GM12878 (cell line): Measurements from ENCODE around the gene TYSND1. TPM values are rescaled to one million over a fixed set of nuclear protein-coding genes. Genes with fewer than 3 reads are reported as not detected.

Experiments used
- BMI1 ChIP-seq: fragments of 450-650 bp; IDR thresholded peaks from 2 replicates; pipeline ENCODE4 v1.6.1; 2016; ENCODE audit warnings: mild to moderate bottlenecking, moderate library complexity, borderline replicate concordance
- CHD2 ChIP-seq: IDR thresholded peaks from 2 replicates; pipeline ENCODE4 v1.6.1; 2011; ENCODE audit warnings: low read depth, low read length, improper control_type of control experiment, borderline replicate concordance
- DPF2 ChIP-seq: fragments of 450-650 bp; IDR thresholded peaks from 2 replicates; pipeline ENCODE4 v1.6.1; 2017; ENCODE audit warnings: mild to moderate bottlenecking
- EED ChIP-seq: sonication (generic); IDR thresholded peaks from 2 replicates; pipeline ENCODE4 v1.6.1; 2016; ENCODE audit warnings: antibody characterized with exemption, low read depth
- FOS ChIP-seq: IDR thresholded peaks from 3 replicates; pipeline ENCODE4 v1.6.1; 2011; ENCODE audit warnings: borderline replicate concordance; ENCODE audit not compliant: insufficient read length; ENCODE audit errors: extremely low read depth
- NFYA ChIP-seq: IDR thresholded peaks from 2 replicates; pipeline ENCODE4 v1.6.1; 2011; ENCODE audit warnings: low read depth, mild to moderate bottlenecking, low read length, improper control_type of control experiment, borderline replicate concordance
- PAX5 ChIP-seq: IDR thresholded peaks from 2 replicates; pipeline ENCODE4 v1.6.1; 2011; ENCODE audit warnings: low read depth, low read length, borderline replicate concordance
- RELA ChIP-seq: fragments of 450-650 bp; IDR thresholded peaks from 2 replicates; pipeline ENCODE4 v1.8.0; 2014; ENCODE audit warnings: borderline replicate concordance; ENCODE audit not compliant: partially characterized antibody
- RUNX3 ChIP-seq: IDR thresholded peaks from 2 replicates; pipeline ENCODE4 v1.6.1; 2012; ENCODE audit warnings: low read length, inconsistent platforms
- SIN3A ChIP-seq: IDR thresholded peaks from 2 replicates; pipeline ENCODE4 v1.6.1; 2012; ENCODE audit warnings: low read depth, low read length, improper control_type of control experiment
- STAT3 ChIP-seq: IDR thresholded peaks from 2 replicates; pipeline ENCODE4 v1.6.1; 2011; ENCODE audit warnings: low read depth, low read length, improper control_type of control experiment
- YY1 ChIP-seq: IDR thresholded peaks from 2 replicates; pipeline ENCODE4 v1.6.1; 2011; ENCODE audit warnings: low read depth, mild to moderate bottlenecking, low read length
- ZNF274 ChIP-seq: IDR thresholded peaks from one replicate; pipeline ENCODE4 v1.8.0; 2011; ENCODE audit not compliant: insufficient read length, insufficient read depth
- ZZZ3 ChIP-seq: IDR thresholded peaks from 2 replicates; pipeline ENCODE4 v1.6.1; 2011; ENCODE audit warnings: low read depth; ENCODE audit not compliant: control insufficient read depth, insufficient read length
- polyA plus RNA-seq, 11 experiments: library from polyadenylated mRNA; depleted of rRNA in 4 of 11; unstranded in 6 of 11; stranded (reverse) in 5 of 11; fragments of >200 nt; fragmentation: Nextera tagmentation in 4 of 11; fragmentation: Illumina TruSeq in 1 of 11; extraction: Ambion mirVana in 4 of 11; extraction: Trizol in 1 of 11; gene quantifications; 1 replicate in 1 of 11; 2 replicates in 10 of 11; pipeline versions ENCODE4 v1.2.1 to v1.2.3, GENCODE V29; 2011 to 2016; ENCODE audit warnings: inconsistent platforms in 2 of 11, missing spikeins in 2 of 11, low read depth in 1 of 11
- total RNA-seq, 4 experiments: library from RNA; depleted of rRNA in 3 of 4; stranded (reverse); fragments of >200 nt in 3 of 4; fragmentation: Illumina TruSeq in 1 of 4; extraction: Trizol in 1 of 4; gene quantifications; 2 replicates each; pipeline versions ENCODE4 v1.2.1 to v1.2.3, GENCODE V29; 2013 to 2021
- TF ChIP-seq, protein P1 (sequence below): fragments of 450-650 bp; IDR thresholded peaks from 2 replicates; pipeline ENCODE4 v1.6.1; 2017; ENCODE audit warnings: mild to moderate bottlenecking
- TF ChIP-seq, protein P2 (sequence below): IDR thresholded peaks from 2 replicates; pipeline ENCODE4 v1.6.1; 2011; ENCODE audit warnings: borderline replicate concordance, low read depth, mild to moderate bottlenecking, moderate library complexity, low read length; ENCODE audit not compliant: insufficient read depth, poor library complexity, severe bottlenecking
- TF ChIP-seq, protein P3 (sequence below): IDR thresholded peaks from 2 replicates; pipeline ENCODE4 v1.6.1; 2012; ENCODE audit warnings: improper control_type of control experiment, low read depth, low read length; ENCODE audit not compliant: insufficient replicate concordance
- TF ChIP-seq, protein P4 (sequence below): fragments of 450-650 bp; IDR thresholded peaks from 2 replicates; pipeline ENCODE4 v1.6.1; 2018; ENCODE audit warnings: mild to moderate bottlenecking, low read depth, moderate library complexity; ENCODE audit not compliant: partially characterized antibody

The TYSND1 gene
- total and polyA plus RNA-seq, 10 of the 15 experiments (the other 5 are each of a cell fraction or from before 2014, with no cell fraction given): 1.9 to 21.4 (median 12.0) TPM

DNA sequence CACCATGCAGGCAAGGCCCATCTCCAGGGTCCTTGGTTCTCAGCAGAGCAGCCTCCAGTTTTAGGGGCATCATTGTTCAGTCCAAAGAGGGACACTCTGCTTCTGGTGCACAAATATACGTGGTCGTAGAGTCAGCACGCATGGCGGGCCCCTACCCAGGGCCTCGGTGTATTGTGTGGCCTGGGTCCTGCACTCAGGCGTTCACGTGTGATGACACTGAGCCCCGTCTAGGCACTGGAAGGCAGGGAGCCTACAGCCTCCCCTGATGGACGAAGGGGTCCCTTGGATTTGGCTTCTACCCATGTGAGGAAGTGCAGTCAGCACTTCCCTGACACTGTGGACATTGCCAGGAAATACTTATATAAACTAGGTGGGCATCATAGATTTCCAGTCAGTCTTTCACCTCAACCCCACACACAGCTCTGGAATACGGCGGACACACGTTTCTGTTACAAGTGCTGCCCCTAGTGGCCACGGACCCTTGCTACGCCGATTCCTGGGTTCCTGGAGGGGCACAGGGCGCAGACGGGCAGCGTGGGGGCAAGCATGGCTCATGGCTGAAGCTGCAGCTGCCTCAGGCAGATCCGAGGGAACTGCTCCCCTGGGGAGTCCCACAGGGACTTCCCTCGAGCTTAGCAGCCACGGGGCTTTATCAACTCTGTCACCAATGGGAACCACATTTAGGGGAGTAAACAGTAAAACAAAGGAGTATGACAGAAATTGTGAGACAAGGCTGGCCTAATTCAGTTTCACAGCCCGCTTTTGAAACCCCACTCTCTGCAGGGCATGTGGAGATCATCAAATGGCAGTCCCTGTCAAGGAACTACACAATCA, 39.3 kb downstream of the TYSND1 start (continued):
- TF ChIP-seq, protein P1, sequence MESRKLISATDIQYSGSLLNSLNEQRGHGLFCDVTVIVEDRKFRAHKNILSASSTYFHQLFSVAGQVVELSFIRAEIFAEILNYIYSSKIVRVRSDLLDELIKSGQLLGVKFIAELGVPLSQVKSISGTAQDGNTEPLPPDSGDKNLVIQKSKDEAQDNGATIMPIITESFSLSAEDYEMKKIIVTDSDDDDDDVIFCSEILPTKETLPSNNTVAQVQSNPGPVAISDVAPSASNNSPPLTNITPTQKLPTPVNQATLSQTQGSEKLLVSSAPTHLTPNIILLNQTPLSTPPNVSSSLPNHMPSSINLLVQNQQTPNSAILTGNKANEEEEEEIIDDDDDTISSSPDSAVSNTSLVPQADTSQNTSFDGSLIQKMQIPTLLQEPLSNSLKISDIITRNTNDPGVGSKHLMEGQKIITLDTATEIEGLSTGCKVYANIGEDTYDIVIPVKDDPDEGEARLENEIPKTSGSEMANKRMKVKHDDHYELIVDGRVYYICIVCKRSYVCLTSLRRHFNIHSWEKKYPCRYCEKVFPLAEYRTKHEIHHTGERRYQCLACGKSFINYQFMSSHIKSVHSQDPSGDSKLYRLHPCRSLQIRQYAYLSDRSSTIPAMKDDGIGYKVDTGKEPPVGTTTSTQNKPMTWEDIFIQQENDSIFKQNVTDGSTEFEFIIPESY: peak; percentile 94
- TF ChIP-seq BMI1 (no peak), CHD2 (peak; percentile 63; the same call in 1 of the 2 replicates), ZZZ3 (no peak), SIN3A (no peak), FOS (no peak), YY1 (no peak; the same call in 1 of the 2 replicates), RUNX3 (peak; percentile 76), STAT3 (no peak), DPF2 (peak; percentile 59; the same call in 1 of the 2 replicates), PAX5 (peak; percentile 53; the same call in 1 of the 2 replicates), NFYA (no peak), EED (peak; percentile 82), RELA (peak; percentile 76), ZNF274 (no peak)
- TF ChIP-seq, protein P2, sequence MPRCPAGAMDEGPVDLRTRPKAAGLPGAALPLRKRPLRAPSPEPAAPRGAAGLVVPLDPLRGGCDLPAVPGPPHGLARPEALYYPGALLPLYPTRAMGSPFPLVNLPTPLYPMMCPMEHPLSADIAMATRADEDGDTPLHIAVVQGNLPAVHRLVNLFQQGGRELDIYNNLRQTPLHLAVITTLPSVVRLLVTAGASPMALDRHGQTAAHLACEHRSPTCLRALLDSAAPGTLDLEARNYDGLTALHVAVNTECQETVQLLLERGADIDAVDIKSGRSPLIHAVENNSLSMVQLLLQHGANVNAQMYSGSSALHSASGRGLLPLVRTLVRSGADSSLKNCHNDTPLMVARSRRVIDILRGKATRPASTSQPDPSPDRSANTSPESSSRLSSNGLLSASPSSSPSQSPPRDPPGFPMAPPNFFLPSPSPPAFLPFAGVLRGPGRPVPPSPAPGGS: peak; percentile 76
- TF ChIP-seq, protein P3, sequence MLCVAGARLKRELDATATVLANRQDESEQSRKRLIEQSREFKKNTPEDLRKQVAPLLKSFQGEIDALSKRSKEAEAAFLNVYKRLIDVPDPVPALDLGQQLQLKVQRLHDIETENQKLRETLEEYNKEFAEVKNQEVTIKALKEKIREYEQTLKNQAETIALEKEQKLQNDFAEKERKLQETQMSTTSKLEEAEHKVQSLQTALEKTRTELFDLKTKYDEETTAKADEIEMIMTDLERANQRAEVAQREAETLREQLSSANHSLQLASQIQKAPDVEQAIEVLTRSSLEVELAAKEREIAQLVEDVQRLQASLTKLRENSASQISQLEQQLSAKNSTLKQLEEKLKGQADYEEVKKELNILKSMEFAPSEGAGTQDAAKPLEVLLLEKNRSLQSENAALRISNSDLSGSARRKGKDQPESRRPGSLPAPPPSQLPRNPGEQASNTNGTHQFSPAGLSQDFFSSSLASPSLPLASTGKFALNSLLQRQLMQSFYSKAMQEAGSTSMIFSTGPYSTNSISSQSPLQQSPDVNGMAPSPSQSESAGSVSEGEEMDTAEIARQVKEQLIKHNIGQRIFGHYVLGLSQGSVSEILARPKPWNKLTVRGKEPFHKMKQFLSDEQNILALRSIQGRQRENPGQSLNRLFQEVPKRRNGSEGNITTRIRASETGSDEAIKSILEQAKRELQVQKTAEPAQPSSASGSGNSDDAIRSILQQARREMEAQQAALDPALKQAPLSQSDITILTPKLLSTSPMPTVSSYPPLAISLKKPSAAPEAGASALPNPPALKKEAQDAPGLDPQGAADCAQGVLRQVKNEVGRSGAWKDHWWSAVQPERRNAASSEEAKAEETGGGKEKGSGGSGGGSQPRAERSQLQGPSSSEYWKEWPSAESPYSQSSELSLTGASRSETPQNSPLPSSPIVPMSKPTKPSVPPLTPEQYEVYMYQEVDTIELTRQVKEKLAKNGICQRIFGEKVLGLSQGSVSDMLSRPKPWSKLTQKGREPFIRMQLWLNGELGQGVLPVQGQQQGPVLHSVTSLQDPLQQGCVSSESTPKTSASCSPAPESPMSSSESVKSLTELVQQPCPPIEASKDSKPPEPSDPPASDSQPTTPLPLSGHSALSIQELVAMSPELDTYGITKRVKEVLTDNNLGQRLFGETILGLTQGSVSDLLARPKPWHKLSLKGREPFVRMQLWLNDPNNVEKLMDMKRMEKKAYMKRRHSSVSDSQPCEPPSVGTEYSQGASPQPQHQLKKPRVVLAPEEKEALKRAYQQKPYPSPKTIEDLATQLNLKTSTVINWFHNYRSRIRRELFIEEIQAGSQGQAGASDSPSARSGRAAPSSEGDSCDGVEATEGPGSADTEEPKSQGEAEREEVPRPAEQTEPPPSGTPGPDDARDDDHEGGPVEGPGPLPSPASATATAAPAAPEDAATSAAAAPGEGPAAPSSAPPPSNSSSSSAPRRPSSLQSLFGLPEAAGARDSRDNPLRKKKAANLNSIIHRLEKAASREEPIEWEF: peak; percentile 95
- TF ChIP-seq, protein P4, sequence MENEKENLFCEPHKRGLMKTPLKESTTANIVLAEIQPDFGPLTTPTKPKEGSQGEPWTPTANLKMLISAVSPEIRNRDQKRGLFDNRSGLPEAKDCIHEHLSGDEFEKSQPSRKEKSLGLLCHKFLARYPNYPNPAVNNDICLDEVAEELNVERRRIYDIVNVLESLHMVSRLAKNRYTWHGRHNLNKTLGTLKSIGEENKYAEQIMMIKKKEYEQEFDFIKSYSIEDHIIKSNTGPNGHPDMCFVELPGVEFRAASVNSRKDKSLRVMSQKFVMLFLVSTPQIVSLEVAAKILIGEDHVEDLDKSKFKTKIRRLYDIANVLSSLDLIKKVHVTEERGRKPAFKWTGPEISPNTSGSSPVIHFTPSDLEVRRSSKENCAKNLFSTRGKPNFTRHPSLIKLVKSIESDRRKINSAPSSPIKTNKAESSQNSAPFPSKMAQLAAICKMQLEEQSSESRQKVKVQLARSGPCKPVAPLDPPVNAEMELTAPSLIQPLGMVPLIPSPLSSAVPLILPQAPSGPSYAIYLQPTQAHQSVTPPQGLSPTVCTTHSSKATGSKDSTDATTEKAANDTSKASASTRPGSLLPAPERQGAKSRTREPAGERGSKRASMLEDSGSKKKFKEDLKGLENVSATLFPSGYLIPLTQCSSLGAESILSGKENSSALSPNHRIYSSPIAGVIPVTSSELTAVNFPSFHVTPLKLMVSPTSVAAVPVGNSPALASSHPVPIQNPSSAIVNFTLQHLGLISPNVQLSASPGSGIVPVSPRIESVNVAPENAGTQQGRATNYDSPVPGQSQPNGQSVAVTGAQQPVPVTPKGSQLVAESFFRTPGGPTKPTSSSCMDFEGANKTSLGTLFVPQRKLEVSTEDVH: no peak
